ENCODE data around the gene FSCN2.
"Not testable (repeated sequence)": the region's sequence is repeated elsewhere in the genome, so short reads cannot be mapped to it uniquely, and the experiment has no call there.

Gene FSCN2

DNA sequence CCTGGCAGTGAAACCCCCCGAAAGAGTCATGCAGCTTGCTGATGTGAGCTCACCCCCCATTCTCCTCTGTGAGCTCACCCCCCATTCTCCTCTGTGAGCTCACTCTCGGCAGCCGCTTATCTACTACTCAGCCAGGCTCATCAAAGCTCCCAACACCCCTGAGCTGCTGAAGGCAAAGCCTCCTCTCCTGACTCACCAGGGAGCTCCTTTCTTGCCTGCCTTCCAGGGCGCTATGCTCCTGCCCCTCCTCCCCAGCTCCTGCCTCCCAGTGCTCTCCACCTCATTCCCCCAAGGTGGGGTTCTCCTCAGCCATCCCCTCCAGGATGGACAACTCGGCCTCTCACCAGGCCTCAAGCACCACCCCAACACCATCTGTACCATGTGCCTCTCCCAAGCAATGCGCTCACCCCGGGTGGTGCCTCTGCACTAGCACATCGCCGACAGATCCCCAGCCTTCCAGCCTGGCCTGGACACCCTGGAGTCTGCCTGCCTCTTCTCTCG lies 51.7 kb downstream of the FSCN2 start:
- no peak for DNase-seq (ENCODE audit: low read depth)

DNA sequence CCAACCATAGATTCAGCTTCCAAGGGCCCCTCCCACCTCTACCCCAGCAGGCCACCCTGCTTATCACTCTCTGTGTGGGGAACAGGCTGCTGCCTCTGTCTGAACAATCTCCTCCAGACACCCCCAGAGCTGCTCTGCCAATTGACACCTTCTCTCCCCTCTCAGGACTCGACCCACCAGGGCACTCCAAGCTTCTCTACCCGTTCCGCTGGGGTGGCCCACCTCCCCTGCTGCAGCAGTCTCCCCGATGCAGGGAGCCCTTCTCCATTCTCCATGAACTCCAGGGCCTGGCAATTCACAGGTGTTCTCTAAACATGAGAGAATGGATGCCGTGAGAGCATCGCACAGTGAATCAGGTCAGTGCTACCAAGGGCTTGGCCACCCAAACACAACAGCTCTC lies 52.3 kb downstream of the FSCN2 start:
- DNase-seq (ENCODE audit: low read depth): no peak

GRCh38 chr17:81581758-81582157 lies 53.6 kb downstream of the FSCN2 start:
- no peak for DNase-seq (ENCODE audit: low read depth)

DNA sequence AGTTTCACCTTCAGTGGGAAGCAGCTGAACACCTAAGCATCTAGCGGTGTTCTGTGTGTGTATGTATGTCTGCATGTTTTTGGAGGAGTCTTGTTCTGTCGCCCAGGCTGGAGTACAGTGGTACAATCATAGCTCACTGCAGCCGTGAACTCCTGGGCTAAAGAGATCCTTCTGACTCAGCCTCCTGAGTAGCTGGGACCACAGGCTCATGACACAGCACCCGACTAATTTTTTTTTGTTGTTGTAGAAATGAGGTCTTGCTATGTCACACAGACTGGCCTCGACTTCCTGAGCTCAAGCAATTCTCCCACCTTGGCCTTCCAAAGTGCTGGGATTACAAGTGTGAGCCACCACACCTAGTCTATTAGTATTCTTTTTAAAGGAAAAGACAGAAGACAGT lies 54.2 kb downstream of the FSCN2 start:
- DNase-seq (ENCODE audit: low read depth): no peak

- no peak for DNase-seq (ENCODE audit: low read depth)
Observed at GRCh38 chr17:81582749-81583148, 54.6 kb downstream of the FSCN2 start.

DNA sequence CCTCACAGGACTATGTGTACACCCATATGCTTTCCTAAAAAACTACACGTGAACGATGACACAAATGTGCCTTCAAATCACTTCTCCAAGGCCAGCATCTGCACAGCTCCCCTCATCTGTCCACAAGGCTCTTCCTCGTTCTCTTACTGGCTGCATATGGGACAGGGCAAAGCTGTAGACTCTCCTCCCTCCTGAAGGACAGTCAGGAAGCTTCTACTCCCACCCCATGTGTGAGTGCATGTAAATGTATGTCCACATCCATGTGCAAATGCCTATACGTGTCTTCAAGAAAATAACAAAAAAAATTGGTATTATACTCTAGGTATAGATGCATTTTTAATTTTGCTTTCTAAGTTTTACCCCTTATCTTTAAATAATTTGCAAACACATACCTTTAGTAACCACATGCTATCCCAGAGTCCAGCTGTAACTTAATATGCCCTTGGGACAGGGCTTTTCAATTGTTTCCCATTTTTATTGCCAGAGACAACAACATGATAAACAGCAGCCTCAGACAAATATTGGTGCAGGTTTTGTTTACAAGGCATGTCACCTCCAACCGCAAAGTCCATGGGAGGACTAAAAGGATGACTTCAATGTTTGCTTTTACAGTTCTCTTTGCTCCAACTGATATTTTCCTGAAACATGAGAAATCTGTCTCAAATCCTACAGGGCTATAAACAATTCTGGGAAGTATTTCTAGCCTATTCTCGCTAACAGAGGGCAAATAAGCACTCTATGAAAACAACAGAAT lies 55.6 kb downstream of the FSCN2 start:
- no peak for DNase-seq (ENCODE audit: low read depth)

DNA sequence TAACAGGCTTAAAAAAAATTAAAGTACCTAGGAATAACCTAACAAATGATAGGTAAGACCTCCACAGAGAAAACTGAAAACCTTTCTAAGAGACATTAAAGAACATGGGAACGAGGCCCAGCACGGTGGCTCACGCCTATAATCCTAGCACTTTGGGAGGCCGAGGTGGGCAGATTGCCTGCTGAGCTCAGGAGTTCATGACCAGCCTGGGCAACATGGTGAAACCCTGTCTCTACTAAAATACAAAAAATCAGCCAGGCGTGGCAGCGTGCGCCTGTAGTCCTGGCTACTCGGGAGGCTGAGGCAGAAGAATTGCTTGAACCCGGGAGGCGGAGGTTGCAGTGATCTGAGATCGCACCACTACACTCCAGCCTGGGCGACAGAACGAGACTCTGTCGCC lies 56.6 kb downstream of the FSCN2 start:
- not testable (repeated sequence) for DNase-seq (ENCODE audit: low read depth)

GRCh38 chr17:81586096-81586495 lies 57.9 kb downstream of the FSCN2 start:
- no peak for DNase-seq (ENCODE audit: low read depth)

Data from HS-27A (cell line).